Stimulated activated naive B cell treated with anti-CD40 and anti-IgM and Interleukin-4, amounts not matched to agents 10 μg/mL and 1 μg/mL and 100 μg/mL, for 72 hours (primary cell): Measurements from ENCODE around the gene NAT14.
A peak's percentile ranks its signal among the peaks of the same experiment; 100 is the strongest.

Source experiments
- ATAC-seq, 2 donors: fragments of 150-1000 bp; cut with Tn5 transposase; replicated peaks; 2 replicates each; pipeline ENCODE4 v1.10.0; 2021; ENCODE audit warnings: moderate library complexity in 1 of 2
- DNase-seq: peaks from one replicate; pipeline ENCODE4 v3.0.0; 2021
- H3K27ac Mint-ChIP-seq: one replicate; pipeline ENCODE4 v1.8.0; 2022; ENCODE audit warnings: mild to moderate bottlenecking, mixed read lengths
- H3K27me3 Mint-ChIP-seq, 2 donors: one replicate each; pipeline ENCODE4 v1.8.0; 2022; ENCODE audit warnings: mixed read lengths in 2 of 2
- H3K36me3 Mint-ChIP-seq, 2 donors: one replicate each; pipeline ENCODE4 v1.8.0; 2022; ENCODE audit warnings: mixed read lengths in 2 of 2, mild to moderate bottlenecking in 1 of 2
- H3K4me1 Mint-ChIP-seq, 2 donors: one replicate each; pipeline ENCODE4 v1.8.0; 2022; ENCODE audit warnings: mixed read lengths in 2 of 2, mild to moderate bottlenecking in 1 of 2
- H3K4me3 Mint-ChIP-seq, 2 donors: one replicate each; pipeline ENCODE4 v1.8.0; 2022; ENCODE audit warnings: mild to moderate bottlenecking in 2 of 2, mixed read lengths in 2 of 2, moderate library complexity in 1 of 2
- H3K9me3 Mint-ChIP-seq, 2 donors: one replicate each; pipeline ENCODE4 v1.8.0; 2022; ENCODE audit warnings: mixed read lengths in 2 of 2, mild to moderate bottlenecking in 1 of 2

The NAT14 gene

DNA sequence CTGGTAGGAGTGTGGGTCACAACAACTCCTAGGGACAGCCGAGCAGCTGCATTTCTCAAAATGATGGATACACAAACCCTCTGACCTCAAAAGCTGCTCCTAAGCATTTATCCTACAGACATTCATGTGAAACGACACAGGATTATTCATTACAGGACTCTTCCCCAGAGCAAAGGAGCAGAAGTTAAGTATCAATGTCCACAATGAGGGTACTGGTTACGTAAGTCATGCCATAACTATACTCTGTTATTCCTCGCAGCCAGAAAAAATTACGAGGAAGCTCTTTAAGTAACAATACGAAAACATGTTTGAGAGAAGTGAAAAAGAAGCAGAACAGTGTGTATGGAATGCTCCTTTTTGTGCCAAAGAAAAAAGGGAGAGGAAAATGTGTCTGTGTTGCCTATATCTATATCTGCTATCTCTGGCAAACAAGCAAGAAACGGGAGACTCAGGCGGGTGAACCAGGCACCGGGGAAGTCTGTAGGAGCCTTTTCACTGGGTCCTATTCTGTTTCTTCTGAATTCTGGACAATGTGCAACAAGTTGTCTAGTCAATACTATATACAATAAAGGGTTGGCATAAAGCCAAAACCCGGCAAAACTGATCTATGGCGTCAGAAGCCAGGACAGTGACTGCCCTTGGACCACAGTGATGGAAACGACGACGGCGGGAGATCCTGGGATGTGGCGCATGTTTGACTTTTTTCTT, 24.9 kb upstream of the NAT14 start:
- no peak overlapping the region for H3K27ac Mint-ChIP-seq

DNA sequence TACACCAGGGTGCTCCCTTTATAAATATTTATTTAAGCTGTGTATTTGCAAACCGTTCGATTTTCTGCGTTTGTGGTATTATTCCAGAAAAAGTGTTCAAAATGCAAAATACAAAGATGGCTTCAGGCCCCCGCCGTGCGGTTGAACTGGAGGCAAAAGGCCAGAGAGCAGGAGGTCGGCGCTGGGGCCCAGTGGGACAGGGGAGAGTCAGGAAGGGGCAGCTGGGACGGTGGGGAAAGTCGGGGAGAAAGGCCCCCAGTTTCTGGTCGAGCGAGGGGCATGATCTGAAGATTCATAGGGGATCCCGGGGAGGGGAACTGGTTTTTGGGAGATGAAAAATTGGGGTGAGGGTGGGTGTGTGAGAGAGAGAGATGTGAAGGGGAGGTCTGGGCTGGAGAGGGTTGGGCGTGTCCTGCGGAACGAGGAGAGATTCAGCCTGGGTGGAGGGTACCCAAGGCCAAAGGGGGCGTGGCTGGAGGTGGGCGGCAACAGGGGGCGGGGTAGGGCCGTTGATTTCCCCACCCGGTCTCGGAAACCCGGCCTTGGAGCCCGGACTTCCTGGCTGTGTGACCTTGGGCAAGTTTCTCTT, 24.2 kb upstream of the NAT14 start:
- H3K27ac Mint-ChIP-seq = peak overlapping the region; percentile 95
- no peak for DNase-seq
- peak in 1 of 2 donors; percentile 8 for ATAC-seq

More for the DNA sequence above, 24.9 kb upstream of the NAT14 start:
- Mint-ChIP-seq H3K27me3 (no peaks in the 10 kb centered on the region), H3K4me1 (peaks cover 15 to 31% of the 10 kb centered on the region in 2 donors), H3K4me3 (peak overlapping the region; percentile 90 to 93), H3K36me3 (peaks cover 8 to 13% of the 10 kb centered on the region in 2 donors), H3K9me3 (no peaks in the 10 kb centered on the region)
- ATAC-seq (no peak), DNase-seq (no peak)

DNA sequence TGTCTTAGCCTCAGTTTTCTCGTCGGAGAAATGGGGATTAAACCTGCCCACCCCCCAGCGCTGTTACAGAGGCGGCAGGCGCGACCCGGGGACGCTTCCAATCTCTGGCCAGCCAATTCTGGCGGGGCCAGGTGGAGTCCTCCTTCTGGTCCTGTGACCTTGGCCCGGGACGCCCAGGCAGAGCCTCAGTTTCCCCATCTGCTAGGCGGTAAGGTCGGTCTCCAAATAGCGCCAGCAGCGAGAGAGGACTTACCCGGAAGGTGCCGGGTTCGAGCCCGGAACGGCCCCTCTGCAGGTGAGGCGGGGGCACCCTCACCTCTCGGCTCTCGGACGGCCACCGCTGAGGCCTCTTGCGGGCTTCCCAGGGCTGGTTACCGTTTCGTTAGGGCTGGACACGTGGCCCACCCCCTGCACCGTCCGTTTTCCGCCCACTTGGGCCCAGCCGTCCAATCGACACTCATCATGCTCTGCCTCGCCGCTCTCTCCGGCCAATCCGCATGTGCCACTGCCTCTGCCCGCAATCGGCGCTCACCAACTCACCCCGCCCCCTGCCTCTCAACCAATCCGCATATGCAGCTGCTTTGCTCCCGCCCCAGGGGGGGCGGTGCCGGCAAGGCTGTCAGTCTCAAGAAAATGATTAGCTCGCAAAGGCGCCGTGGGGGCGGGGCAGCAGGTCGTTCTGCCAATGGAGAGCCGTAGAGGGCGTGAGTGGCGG, 23.6 kb upstream of the NAT14 start, which contains the start of gene ISOC2:
TSS of gene ISOC2 (minus strand) at position 384 of the 715 bp plus-strand sequence. CDS start 5,156 bp downstream, outside the sequence.
- no peaks in the 10 kb centered on the region for H3K9me3 Mint-ChIP-seq
- ATAC-seq = peak; percentile 96 to 97
- no peaks in the 10 kb centered on the region for H3K27me3 Mint-ChIP-seq
- H3K27ac Mint-ChIP-seq = peak within 1 kb of the TSS; percentile 95
- H3K36me3 Mint-ChIP-seq = peaks cover 0 to 6% of the 10 kb centered on the region in 2 donors
- peaks cover 15 to 25% of the 10 kb centered on the region in 2 donors for H3K4me1 Mint-ChIP-seq
- H3K4me3 Mint-ChIP-seq = peak within 1 kb of the TSS; percentile 90 to 93
- peak; percentile 100 for DNase-seq

More for the DNA sequence above, 24.2 kb upstream of the NAT14 start:
- Mint-ChIP-seq H3K4me3 (peak overlapping the region; percentile 90 to 93), H3K4me1 (peaks cover 15 to 25% of the 10 kb centered on the region in 2 donors), H3K36me3 (peaks cover 1 to 7% of the 10 kb centered on the region in 2 donors), H3K27me3 (no peaks in the 10 kb centered on the region), H3K9me3 (no peaks in the 10 kb centered on the region)

DNA sequence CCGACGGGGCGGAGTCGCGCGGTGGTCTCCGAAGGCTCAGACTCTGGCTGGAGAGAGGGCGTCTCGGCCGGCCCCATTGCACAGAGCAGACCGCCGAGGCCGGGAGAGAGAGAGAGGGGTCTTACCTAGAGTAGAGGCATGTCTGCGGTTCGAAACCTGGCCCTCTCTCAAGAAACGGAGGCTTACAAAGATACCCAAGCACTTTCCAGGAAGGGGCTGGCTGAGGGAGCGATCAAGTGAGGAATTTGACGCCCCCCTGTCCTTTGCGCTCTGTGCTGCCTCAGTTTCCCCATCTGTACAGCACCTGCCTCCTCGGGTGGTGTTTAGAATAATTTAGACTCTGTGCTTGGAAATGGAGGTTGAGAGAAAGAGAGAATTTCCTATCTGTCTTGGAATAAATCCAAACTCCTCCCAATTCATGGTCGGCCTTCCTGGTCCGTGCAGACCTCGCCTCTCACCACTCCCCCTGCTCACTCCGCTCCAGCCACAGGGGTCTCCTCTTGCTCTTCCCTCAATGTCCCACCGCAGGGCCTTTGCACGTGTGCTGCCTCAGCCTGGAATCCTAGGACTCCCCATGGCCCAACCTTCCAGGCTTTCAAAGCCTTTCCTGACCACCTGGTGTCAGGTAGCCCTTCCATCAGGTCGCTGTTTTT, 22.9 kb upstream of the NAT14 start:
- H3K4me3 Mint-ChIP-seq = peak overlapping the region; percentile 90 to 93
- no peak for ATAC-seq
- no peaks in the 10 kb centered on the region for H3K36me3 Mint-ChIP-seq
- DNase-seq = no peak
- H3K9me3 Mint-ChIP-seq = no peaks in the 10 kb centered on the region
- H3K4me1 Mint-ChIP-seq = peaks cover 14 to 25% of the 10 kb centered on the region in 2 donors
- H3K27ac Mint-ChIP-seq = peak overlapping the region; percentile 95
- H3K27me3 Mint-ChIP-seq = no peaks in the 10 kb centered on the region

DNA sequence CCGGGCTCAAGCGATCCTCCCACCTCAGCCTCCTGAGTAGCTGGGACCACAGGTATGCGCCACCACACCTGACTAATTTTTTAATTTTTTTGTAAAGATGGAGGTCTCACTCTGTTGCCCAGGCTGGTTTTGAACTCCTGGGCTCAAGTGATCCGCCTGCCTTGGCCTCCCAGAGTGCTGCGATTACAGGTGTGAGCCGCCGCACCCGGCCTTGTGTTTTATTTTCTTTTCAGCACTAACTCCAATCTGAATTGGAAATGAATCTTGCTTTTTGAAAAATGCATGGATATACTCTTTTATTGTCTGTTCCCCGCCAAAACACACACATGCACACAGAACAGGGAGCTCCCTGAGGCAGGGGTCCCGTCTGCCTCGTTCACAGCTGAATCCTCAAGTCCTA, 22.3 kb upstream of the NAT14 start:
- ATAC-seq = no peak
- Mint-ChIP-seq H3K27ac (no peak overlapping the region), H3K4me3 (peak overlapping the region; percentile 90 to 93), H3K36me3 (no peaks in the 10 kb centered on the region), H3K9me3 (no peaks in the 10 kb centered on the region), H3K27me3 (no peaks in the 10 kb centered on the region), H3K4me1 (peaks cover 14 to 30% of the 10 kb centered on the region in 2 donors)
- DNase-seq = no peak

DNA sequence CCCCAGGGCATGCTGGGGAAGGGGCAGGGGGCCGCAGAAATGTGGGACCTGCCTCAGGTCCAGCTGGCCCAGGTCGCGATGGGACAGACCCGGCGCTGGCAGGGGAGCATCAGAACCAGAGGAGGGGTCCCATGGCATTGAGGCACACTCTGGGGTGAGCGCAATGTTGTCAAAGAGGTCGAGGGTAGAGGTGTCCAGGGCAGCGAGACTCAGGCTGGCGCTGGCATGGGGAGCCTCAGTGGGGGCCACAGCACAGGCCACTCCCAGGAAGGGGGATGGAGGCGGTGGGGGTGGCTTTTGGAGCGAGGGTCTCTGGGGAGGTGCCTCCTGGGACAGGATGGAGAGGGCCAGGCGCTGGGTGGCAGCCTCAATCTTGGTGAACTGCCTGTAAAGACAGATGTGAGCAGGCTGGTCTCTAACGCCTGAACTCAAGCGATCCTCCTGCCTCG, 21.4 kb upstream of the NAT14 start:
- ATAC-seq (no peak), DNase-seq (no peak)
- Mint-ChIP-seq H3K27ac (no peak overlapping the region), H3K36me3 (no peaks in the 10 kb centered on the region), H3K4me1 (peaks cover 17 to 36% of the 10 kb centered on the region in 2 donors), H3K9me3 (no peaks in the 10 kb centered on the region), H3K27me3 (no peaks in the 10 kb centered on the region), H3K4me3 (no peak overlapping the region)

DNA sequence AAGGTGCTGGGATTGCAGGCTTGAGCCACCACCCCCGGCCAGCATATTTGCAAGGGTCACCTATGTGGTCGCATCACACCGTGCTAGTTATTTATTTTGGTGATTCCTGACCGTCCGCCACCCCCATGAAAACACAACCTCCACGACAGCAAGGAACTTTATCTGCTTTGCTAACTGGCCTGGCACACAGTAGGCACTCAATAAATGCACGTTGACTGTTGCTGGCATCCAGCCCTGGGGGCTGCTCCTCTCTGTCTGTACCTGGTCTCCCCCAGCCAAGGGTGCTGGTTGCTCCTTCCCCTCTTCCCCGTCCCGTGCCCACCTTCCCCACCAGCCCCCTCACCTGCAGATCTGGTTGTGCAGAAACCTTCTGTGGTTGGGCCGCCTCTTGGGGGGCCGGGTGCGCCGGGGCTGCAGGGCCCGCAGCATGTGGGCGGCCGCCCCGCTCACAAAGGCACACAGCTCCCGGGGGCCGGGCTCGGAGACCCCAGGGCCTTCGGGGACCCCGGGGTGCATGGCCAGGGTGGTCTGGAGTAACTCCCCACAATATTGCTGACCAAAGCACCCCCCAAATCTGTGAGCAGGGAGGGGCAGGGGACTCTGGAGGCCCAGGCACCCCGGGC, 20.8 kb upstream of the NAT14 start:
- H3K36me3 Mint-ChIP-seq = no peaks in the 10 kb centered on the region
- ATAC-seq (no peak), DNase-seq (no peak)
- no peaks in the 10 kb centered on the region for H3K27me3 Mint-ChIP-seq
- H3K4me3 Mint-ChIP-seq = no peak overlapping the region
- peaks cover 17 to 36% of the 10 kb centered on the region in 2 donors for H3K4me1 Mint-ChIP-seq
- H3K9me3 Mint-ChIP-seq = no peaks in the 10 kb centered on the region
- H3K27ac Mint-ChIP-seq = no peak overlapping the region

DNA sequence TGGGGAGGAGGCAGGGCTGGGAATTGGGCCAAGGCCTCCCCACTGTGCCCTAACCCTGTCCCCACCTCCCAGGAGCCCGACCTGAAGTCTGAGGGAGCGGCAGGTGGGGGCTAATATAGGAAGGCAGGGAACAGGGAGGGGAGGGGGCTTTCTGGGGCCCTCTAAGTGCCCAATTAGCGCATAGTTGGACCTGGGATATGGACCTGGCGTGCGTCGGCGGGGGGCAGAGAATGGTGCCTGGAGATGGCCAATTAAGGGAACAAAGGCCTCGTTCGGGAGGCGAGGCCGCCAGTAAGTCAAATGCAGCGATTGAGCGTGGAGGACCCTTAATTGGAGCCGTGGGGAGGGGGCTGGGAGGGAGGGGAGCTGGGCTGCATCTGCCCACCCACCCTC, 20.3 kb upstream of the NAT14 start, which contains the start of gene C19orf85:
TSS of gene C19orf85 (minus strand) at position 90 of the 393 bp plus-strand sequence. CDS start 197 bp downstream, outside the sequence.
- Mint-ChIP-seq H3K4me3 (no peak within 1 kb of the TSS), H3K4me1 (peaks cover 17 to 34% of the 10 kb centered on the region in 2 donors), H3K27ac (no peak within 1 kb of the TSS), H3K27me3 (no peaks in the 10 kb centered on the region), H3K9me3 (no peaks in the 10 kb centered on the region), H3K36me3 (no peaks in the 10 kb centered on the region)
- no peak for DNase-seq
- ATAC-seq = no peak

DNA sequence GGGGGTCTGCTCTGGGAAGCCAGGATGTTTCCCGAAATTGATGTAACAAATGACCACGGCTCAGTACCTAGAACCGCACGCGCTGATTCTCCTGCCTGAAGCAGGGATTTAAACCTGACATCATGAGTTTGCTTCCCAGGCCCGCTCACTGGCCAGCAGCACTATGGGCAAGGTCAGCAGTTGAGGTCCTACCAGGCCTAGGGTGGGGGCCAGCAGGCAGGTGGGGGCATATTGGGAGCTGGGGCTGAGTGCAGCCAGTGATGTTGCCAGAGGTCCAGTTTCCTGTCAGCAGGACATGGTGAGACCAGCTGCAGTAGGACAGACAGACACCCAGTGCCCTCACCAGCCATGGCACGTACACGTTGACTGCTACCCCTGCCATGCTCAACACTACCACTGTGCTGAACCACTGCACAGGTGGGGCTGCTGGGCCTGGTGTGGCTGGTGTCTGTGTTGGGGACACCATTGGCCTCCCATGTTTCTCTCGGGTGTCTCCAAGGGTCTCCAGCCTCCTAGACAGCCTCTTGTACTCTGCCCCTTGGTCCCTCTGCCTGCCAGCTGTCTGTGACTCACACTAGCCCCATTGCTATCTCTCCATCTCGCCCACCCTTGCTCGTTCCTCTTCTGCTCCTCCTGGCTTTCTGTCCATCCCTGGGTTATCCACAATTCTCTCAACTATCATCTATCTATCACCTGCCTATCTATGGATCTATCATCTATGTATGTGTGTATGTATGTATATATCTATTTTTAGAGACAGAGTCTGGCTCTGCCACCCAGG, 19.3 kb upstream of the NAT14 start:
- no peaks in the 10 kb centered on the region for H3K36me3 Mint-ChIP-seq
- no peak for ATAC-seq
- H3K4me1 Mint-ChIP-seq = peaks cover 13 to 24% of the 10 kb centered on the region in 2 donors
- no peak for DNase-seq
- no peak overlapping the region for H3K27ac Mint-ChIP-seq
- no peaks in the 10 kb centered on the region for H3K27me3 Mint-ChIP-seq
- H3K9me3 Mint-ChIP-seq = no peaks in the 10 kb centered on the region
- no peak overlapping the region for H3K4me3 Mint-ChIP-seq

DNA sequence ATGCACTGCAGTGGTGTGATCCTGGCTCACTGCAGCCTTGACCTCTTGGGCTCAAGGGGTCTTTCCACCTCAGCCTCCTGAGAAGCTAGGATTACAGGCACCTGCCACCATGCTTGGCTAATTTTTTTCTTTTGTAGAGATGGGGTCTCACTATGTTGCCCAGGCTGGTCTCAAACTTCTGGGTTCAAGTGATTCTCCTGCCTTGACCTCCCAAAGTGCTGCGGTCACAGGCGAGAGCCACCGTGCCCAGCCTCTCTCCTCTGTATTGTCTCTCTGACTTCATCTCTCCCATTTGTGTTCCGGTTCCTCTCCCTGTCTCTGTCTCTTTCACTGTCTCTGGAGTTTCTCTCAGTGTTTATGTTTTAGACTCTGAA, 18.8 kb upstream of the NAT14 start:
- no peak for ATAC-seq
- H3K4me1 Mint-ChIP-seq = peaks cover 10 to 19% of the 10 kb centered on the region in 2 donors
- DNase-seq = no peak
- no peak overlapping the region for H3K27ac Mint-ChIP-seq
- H3K4me3 Mint-ChIP-seq = no peak overlapping the region
- H3K9me3 Mint-ChIP-seq = no peaks in the 10 kb centered on the region
- H3K36me3 Mint-ChIP-seq = no peaks in the 10 kb centered on the region
- H3K27me3 Mint-ChIP-seq = no peaks in the 10 kb centered on the region

DNA sequence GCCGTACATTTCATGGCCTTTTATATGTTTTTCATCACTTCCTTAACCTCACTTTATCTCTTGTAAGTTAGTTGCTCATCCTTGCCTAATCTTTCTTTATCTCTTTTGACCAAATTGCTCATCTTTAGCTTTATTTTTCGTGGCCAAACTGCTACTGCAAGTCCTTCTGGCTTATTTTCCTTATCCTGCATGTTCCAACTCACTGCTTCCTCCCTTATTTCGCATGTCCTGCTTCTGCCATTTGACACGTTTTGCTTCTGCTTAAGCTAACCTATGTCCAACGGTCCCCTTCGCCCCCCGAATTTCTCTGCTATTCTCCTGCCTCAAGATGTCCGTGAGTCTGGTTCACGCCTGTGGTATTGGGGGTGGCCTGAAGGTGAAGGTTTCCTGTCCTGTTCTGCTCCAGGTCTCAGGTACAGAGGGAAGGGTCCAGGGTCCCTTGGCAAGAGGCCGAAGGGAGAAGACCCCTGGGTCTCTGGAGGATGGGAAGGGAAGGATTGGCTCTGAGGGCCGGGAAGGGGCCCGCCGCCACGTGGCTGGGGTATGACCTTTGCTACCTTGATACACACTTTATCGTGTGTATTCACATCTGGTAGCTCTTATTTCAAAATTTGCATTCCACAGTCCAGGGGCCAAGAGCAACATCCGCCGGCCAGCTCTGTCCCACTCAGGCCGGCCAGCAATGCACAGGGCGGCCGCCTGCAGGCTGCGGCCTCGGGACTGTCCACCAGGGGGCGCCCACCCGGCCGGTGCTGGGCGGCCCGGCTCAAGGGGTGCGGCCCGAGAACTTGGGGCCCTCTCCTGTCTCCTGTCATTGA, 17.5 kb upstream of the NAT14 start:
- H3K9me3 Mint-ChIP-seq = no peaks in the 10 kb centered on the region
- peaks cover 3 to 12% of the 10 kb centered on the region in 2 donors for H3K4me1 Mint-ChIP-seq
- peak overlapping the region; percentile 77 for H3K27ac Mint-ChIP-seq
- H3K36me3 Mint-ChIP-seq = no peaks in the 10 kb centered on the region
- ATAC-seq = peak; percentile 96 to 98
- no peaks in the 10 kb centered on the region for H3K27me3 Mint-ChIP-seq
- peak; percentile 35 for DNase-seq
- H3K4me3 Mint-ChIP-seq = no peak overlapping the region

DNA sequence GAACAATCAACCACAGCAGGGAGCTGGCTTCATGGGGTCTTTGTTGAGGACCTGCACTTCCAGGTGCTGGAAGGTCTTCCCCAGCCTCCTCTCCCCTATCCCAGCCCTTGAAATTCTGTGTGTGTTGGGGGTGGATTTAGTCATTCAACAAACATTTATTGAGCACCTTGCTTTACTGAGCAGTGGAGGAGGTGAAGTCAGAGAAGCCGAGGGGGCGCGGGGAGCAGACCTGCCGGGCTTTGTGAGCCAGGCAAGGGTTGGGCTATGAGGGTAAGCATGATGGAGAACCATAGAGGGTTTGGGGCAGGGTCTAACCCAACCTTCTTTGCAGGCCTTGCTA, 17.0 kb upstream of the NAT14 start:
- Mint-ChIP-seq H3K36me3 (no peaks in the 10 kb centered on the region), H3K27me3 (no peaks in the 10 kb centered on the region), H3K9me3 (no peaks in the 10 kb centered on the region), H3K4me3 (no peak overlapping the region), H3K27ac (peak overlapping the region; percentile 77), H3K4me1 (peaks cover 3 to 10% of the 10 kb centered on the region in 2 donors)
- DNase-seq (no peak), ATAC-seq (peak; percentile 36 to 49)
